Measurements from ENCODE around the gene TRIM62.

- TF ChIP-seq RAD21 (IDR thresholded peaks at IDR 0.05) (no peak), TAF1 (conservative IDR thresholded peaks at IDR 0.05) (no peak), SP1 (IDR thresholded peaks at IDR 0.05) (no peak), JUND (IDR thresholded peaks at IDR 0.05) (no peak), GABPA (IDR thresholded peaks at IDR 0.05 in 1 of 2, conservative IDR thresholded peaks at IDR 0.05 in 1 of 2) (no peak), EGR1 (IDR thresholded peaks at IDR 0.05; ENCODE audit: low read depth in 2 of 2) (no peak), YY1 (IDR thresholded peaks at IDR 0.05) (no peak)
- TF ChIP-seq, protein P1, sequence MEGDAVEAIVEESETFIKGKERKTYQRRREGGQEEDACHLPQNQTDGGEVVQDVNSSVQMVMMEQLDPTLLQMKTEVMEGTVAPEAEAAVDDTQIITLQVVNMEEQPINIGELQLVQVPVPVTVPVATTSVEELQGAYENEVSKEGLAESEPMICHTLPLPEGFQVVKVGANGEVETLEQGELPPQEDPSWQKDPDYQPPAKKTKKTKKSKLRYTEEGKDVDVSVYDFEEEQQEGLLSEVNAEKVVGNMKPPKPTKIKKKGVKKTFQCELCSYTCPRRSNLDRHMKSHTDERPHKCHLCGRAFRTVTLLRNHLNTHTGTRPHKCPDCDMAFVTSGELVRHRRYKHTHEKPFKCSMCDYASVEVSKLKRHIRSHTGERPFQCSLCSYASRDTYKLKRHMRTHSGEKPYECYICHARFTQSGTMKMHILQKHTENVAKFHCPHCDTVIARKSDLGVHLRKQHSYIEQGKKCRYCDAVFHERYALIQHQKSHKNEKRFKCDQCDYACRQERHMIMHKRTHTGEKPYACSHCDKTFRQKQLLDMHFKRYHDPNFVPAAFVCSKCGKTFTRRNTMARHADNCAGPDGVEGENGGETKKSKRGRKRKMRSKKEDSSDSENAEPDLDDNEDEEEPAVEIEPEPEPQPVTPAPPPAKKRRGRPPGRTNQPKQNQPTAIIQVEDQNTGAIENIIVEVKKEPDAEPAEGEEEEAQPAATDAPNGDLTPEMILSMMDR (IDR thresholded peaks at IDR 0.05; ENCODE audit: low read depth, low read length, missing input control), result no peak
- TF ChIP-seq, protein P2, sequence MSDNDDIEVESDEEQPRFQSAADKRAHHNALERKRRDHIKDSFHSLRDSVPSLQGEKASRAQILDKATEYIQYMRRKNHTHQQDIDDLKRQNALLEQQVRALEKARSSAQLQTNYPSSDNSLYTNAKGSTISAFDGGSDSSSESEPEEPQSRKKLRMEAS (IDR thresholded peaks at IDR 0.05), result no peak
- TF ChIP-seq, protein P3, sequence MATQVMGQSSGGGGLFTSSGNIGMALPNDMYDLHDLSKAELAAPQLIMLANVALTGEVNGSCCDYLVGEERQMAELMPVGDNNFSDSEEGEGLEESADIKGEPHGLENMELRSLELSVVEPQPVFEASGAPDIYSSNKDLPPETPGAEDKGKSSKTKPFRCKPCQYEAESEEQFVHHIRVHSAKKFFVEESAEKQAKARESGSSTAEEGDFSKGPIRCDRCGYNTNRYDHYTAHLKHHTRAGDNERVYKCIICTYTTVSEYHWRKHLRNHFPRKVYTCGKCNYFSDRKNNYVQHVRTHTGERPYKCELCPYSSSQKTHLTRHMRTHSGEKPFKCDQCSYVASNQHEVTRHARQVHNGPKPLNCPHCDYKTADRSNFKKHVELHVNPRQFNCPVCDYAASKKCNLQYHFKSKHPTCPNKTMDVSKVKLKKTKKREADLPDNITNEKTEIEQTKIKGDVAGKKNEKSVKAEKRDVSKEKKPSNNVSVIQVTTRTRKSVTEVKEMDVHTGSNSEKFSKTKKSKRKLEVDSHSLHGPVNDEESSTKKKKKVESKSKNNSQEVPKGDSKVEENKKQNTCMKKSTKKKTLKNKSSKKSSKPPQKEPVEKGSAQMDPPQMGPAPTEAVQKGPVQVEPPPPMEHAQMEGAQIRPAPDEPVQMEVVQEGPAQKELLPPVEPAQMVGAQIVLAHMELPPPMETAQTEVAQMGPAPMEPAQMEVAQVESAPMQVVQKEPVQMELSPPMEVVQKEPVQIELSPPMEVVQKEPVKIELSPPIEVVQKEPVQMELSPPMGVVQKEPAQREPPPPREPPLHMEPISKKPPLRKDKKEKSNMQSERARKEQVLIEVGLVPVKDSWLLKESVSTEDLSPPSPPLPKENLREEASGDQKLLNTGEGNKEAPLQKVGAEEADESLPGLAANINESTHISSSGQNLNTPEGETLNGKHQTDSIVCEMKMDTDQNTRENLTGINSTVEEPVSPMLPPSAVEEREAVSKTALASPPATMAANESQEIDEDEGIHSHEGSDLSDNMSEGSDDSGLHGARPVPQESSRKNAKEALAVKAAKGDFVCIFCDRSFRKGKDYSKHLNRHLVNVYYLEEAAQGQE (IDR thresholded peaks at IDR 0.05), result no peak
Observed at GRCh38 chr1:33183306-33183705, 1.5 kb upstream of the TRIM62 start.
